GM12892 (cell line): ENCODE data around the gene LGR4.

Source experiments
- DNase-seq: peaks from one replicate; pipeline ENCODE4 v3.0.0; 2011; ENCODE audit not compliant: insufficient read length
- FAIRE-seq: peaks from 2 replicates; lab custom pipeline; 2011; peaks lifted over from hg19 to GRCh38; lab: Jason Lieb, UNC
- POLR2A ChIP-seq: IDR thresholded peaks from 2 replicates; pipeline ENCODE4 v1.6.1; 2011; ENCODE audit warnings: low read depth, low read length, control low read depth
- POLR2AphosphoS5 ChIP-seq: IDR thresholded peaks from 2 replicates; pipeline ENCODE4 v1.6.1; 2011; ENCODE audit warnings: low read depth, low read length, control low read depth
- TAF1 ChIP-seq: IDR thresholded peaks from 2 replicates; pipeline ENCODE4 v1.6.1; 2011; ENCODE audit warnings: low read depth, mild to moderate bottlenecking, control low read depth, low read length, borderline replicate concordance

The LGR4 gene

DNA sequence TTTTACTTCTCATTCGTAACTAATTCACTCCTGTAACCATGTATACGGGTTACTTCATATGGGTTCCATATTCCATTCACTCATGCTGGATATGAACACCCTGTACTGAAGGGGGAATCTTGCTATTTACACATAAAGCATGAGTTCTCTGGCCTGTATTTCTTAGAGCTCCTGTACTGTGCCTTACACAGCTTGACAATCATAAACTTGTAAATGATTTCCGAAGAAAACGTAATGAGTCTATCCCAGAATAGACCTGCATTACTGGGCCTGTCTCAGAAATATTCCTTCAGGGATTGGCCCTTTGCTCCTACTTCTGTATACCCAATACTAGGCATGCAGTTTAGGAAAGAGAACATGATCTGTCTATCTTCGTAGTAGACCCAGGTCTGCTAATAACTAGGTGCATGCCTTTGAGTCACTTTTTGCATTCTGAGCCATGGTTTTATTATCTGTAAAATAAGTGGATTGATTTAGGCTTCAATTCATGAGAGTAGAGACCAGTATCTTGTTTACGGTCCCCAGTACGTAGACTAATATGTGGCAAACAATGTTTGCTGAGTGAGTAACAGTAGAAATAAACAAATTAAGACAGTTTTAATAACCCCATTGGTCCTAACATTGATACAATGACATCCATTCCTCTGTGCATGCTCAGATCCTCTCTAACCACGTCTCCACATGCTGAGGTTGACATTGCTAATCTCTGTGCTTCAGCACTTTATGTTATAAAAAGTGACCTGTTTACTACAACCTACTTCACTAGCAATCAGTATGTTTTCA, 110.8 kb downstream of the LGR4 start:
- FAIRE-seq (peak; percentile 90), DNase-seq (no peak)
- TF ChIP-seq TAF1 = no peak

DNA sequence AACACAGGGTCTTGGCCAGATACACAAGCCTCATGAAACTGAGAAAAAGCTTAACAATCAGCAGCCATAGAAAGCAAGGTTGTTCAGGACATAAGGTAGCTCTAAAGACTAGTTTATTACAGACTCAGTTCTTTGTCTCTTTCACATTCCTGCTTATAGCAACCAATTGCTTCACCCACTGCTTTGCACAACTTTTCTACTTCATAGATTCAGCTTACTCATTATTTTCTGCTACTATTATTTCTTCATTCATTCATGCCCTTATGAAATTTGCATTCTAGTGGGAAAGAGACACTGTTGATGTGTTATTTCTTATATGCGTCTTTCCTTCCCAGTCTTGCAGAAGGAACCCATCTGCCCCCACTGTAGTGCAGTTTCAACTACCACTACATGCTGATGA, 114.3 kb downstream of the LGR4 start:
- FAIRE-seq (no peak), DNase-seq (no peak)
- TF ChIP-seq POLR2AphosphoS5 = no peak
- TF ChIP-seq POLR2A = no peak
- TF ChIP-seq TAF1 = no peak

DNA sequence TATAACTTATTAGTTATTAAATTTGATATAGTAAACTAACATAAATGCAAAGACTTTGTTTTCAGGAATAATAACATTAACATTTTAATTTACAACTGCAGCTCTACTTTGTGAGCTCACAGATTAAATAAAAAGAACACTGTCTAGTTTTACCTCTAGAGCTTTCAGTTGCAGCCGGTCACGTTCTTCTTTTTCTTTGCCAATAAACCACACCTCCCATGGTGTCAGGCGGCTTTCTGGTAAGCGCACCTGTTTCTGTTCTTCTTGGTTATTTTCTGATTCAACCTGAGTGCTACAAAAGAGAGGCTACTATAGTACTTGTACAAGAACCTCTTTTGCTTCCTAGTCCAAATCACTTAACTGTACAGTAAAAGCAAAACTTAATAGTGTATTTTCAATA, 115.3 kb downstream of the LGR4 start:
- no peak for DNase-seq

DNA sequence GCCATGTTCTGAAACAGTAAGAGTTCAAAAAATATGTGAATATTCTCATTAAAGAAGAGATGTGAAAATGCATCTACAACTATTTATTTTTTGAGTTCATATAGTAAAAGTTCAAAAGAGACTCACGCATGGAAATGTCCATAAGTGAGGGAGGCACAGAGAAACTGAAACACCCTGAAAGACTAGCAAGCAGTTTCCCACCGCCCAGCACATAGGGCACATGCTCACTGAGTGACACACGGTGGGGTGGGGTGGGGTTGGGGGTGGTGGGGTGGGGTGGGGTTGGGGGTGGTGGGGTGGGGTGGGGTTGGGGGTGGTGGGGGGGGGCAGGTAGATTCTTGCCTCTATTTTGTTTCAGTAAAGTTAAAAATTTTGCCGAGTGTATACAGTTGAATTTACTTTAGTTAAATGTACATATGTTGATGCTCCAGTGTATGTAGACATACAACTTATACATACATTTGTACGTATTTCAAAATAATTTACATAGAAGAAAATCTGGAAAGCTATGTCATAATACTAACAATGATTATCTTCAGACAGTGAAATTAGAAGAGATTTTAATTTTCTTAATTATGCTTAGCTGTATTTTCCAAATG, 115.9 kb downstream of the LGR4 start:
- TF ChIP-seq POLR2A = no peak
- no peak for TF ChIP-seq POLR2AphosphoS5
- TF ChIP-seq TAF1 = no peak
- DNase-seq = no peak
- no peak for FAIRE-seq

More for the DNA sequence above, 115.3 kb downstream of the LGR4 start:
- no peak for FAIRE-seq
- TF ChIP-seq TAF1 (no peak), POLR2A (no peak), POLR2AphosphoS5 (no peak)

DNA sequence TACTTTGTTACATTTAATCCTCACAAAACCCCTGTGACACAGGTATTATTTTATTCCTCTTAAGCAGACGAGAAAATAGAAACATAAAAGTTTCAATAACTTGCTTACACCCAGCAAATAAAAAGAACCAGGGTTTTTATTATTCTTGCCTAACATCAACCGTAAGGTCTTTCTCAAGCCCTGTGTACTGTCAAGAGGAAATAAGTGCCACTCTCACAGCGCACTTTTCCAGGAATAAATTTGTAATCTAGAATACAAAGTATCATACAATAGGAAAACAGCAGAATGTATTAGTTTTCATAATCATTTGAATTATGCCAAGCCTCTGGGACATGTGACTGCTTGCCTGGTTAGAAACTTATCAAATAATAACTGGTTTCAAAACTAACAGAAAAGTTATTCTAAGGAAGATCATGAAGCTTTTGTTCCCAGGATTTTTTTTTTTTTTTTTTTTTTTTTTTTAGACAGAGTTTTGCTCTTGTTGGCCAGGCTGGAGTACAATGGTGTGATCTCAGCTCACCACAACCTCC, 117.0 kb downstream of the LGR4 start:
- DNase-seq (no peak), FAIRE-seq (no peak)
- no peak for TF ChIP-seq POLR2A
- no peak for TF ChIP-seq TAF1
- TF ChIP-seq POLR2AphosphoS5 = no peak

DNA sequence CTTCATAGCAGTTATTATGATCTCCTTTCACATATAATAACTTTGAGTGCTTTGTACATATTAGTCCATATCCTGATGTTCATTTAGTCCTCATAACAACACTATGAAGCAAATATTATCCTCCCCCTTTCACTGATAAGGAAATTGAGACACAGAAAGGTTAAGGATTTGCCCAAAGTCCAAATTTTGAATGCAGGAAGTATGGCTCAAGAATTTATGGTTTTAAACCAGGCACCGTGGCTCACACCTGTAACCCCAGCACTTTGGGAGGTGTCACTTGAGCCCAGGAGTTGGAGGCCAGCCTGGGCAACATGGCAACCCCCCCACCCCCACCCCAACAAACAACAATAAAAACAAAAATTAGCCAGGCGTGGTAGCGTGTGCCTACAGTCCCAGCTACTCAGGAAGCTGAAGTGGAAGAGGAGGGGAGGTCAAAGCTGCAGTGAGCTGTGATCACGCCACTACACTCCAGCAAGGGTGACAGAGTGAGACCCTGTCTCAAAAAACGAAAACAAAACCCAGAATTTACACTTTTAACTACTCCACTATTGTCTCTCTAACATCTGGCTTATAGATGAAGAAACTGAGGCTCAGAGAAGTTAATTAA, 118.1 kb downstream of the LGR4 start:
- DNase-seq (no peak), FAIRE-seq (peak; percentile 50)
- TF ChIP-seq POLR2AphosphoS5 (no peak), POLR2A (no peak)

DNA sequence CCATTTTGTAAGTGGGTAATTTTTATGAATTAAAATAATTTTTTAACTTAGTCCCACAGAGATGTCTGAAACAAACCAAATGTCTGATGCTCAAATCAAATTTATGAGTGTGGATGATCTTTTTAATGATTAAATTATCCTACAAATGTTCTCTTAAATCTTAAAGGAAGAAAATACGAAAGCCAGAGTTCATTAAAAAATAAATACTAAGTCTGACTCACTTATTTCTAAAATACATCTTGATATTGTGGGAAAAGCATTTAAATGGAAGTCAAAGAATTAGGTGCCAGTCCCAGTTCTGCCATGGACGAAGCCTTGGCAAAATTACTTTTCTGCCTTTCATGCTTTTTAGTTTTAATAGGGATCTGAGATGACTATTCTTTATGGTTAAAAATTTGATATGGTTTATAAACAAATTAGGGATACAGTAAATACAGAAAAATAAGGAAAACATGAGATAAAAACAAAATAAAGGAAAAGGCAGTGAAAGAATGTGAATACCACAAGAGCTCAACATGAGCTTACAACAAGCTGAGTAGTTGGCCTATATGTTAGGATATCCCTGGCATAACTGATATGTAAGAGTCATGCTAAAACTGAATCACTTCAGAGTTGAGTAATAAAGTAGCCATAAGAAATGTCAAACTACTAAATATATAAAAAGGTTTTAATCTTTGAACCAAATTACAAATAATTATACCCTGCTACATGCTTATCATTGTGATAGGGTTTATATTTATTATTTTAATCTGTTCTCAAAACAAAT, 118.8 kb downstream of the LGR4 start:
- FAIRE-seq = no peak
- no peak for DNase-seq
- TF ChIP-seq TAF1 (no peak), POLR2AphosphoS5 (no peak)

DNA sequence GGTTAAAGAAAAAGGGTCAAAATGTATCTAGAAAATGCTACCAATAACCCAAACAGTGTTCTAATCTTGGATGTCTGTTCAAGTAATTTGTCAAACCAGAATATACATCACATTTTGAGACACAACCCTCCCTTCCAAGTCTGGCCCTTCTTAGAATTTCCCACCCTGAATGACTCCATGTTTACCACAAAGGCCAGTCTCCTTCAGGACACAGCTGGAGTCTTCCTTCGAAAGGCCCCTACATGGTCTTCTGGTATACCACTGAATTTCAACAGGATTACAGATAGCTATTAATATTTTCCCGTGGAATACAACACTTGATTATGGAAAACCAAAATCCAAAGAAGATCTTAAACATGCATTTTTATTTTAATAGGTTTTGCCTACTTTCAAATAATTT, 119.8 kb downstream of the LGR4 start:
- DNase-seq (no peak), FAIRE-seq (no peak)
- TF ChIP-seq POLR2A = no peak
- no peak for TF ChIP-seq POLR2AphosphoS5
- TF ChIP-seq TAF1 = no peak

DNA sequence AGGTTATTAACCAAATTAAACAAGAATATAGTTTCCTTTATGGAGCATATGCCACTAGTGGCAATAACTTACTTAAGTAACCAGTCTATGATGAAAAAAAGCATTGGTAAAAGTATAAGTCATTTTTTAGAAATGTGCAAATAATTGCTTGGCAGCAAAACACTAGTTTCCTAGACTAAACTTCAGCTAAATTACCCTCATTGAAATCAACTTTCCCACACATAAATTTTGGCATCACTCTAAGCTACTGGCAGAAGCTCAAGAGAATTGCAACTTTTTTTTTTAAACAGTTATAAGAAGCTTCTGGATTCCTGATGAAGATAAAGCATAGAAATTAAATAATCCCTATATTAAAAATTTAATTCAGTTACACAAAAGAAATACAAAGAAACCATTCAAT, 122.1 kb downstream of the LGR4 start:
- no peak for DNase-seq
- no peak for FAIRE-seq
- TF ChIP-seq POLR2AphosphoS5 (no peak), TAF1 (no peak), POLR2A (no peak)

DNA sequence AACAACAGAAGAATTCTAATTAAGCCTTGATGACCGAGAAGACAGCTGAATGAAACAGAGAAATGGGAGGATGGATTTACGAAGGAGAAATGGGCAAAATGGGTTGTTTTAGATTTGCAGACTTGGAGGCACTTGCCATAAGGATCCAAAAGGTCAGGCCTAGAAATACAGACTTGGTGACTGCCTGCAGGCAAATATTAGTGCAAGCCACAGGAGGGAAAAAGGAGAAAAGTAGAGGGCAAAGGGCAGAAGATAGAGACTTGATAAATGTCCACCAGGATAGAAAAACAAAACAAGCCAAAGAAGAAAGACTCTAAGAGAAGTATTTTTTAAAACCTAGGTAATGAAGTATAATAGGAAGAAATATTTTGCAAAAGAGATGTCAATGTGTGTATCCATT, 122.7 kb downstream of the LGR4 start:
- no peak for TF ChIP-seq POLR2AphosphoS5
- TF ChIP-seq TAF1 = no peak
- TF ChIP-seq POLR2A = no peak
- no peak for FAIRE-seq
- no peak for DNase-seq

DNA sequence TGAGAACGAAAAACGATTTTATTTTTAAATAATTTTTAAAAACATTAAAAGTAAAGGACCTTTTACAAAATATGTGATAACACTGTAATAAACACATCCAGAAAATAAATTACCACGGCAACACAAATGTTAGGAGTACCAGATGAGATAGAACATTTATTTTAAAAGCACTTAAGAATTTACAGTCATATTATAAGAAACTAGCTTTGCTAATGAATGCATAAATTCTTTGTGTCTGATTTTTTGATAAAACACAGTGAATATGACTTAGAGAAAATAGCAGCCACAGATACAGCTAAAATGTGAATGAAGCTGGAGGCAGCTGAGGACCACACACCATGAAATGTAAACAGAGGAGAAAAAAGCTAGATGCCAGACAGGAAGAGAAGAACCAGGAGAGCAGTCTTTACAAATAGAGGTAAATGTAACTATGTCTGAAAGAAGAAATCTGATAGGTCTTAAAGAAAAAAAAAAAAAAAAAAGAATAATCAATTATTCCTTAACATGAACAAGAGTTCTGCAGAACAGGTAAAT, 124.2 kb downstream of the LGR4 start:
- TF ChIP-seq POLR2A (no peak), TAF1 (no peak), POLR2AphosphoS5 (no peak)
- FAIRE-seq (no peak), DNase-seq (no peak)
